Mesenteric fat pad (tissue), 1 donor: Measurements from ENCODE around the gene FOXRED2. TPM values are rescaled to one million over a fixed set of nuclear protein-coding genes. Genes with fewer than 3 reads are reported as not detected.
A peak's percentile ranks its signal among the peaks of the same experiment; 100 is the strongest.
"Not testable (repeated sequence)": the region's sequence is repeated elsewhere in the genome, so short reads cannot be mapped to it uniquely, and the experiment has no call there.

Experiments
- DNase-seq: peaks from one replicate; pipeline ENCODE4 v3.0.0-alpha.2; 2020; ENCODE audit warnings: low spot score
- total RNA-seq: library from RNA; stranded (reverse); fragmentation: NEBNext Ultra II Directional; extraction: Animal tissue kit (Norgen Biotek cat#: 25700); gene quantifications from one replicate; pipeline ENCODE4 v1.2.1, GENCODE V29; 2021
- donor health status: DM: yes; HTN: yes; CAD: no.

FOXRED2 gene
- total RNA-seq, 1 donor from 2014 or later: 11.2 TPM

DNA sequence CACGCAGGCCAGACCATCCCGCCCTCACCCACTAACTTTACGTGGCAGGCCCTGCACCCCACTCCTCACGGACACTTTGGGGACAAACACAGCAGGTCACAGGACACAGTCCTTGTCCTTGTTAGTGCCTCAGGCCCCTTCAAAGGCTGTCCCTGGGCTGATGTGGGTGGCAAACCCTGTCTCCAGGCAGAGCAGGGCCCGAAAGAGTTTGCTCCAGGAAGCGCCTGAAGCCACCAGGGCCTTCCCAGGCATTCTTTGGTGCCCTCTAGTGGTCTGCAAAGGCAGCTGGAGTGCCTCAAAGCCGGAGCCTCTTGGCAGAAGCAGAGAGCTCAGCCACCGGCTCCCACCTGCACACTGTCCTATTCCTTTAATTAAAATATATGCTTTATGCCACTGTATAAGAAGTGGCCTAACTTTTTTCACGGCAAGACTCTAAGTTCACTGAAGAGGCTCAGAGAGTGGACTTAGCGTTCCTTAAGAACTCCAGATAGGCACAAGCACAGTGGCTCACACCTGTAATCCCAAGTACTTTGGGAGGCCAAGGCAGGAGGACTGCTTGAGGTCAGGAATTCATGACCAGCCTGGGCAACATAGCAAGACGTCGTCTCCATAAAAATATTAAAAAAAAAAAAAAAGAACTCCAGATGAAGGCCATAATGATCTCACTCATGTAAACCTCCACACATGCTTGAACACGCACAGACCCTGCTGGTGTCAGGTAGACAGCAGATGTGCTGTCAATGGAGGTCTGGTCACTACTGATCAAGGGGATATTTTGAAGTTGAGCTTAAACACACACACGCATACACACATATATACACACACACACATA is 36.5 kb downstream of the FOXRED2 start:
- DNase-seq: no peak

DNA sequence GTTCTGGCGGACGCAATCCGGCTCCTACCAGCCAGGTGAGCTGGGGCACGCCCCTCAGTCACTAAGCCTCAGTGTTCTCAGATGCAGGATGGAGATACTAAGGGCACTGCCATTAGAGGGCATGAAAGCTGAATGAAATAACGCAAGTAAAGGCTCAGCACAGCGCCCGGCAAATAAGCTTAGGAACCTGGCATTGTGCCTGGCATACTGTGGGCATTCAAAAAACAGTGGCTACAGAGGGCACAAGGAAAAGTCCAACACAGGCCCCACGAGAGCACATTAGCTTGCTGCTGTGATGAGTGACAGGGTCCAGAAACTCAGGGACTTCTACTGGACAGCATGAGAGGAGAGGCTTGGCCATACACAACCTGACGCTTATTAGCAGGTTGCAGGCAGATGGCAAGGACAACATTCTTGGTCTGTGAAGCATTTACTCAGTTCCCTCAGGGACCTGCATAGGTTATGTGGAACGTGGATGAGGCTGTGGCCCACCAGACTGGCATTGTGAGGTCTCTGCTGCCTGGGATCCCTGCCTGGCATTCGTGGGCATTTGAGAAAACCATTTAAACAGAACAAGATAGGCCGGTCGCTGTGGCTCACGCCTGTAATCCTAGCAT is 37.6 kb downstream of the FOXRED2 start:
- DNase-seq: no peak

DNA sequence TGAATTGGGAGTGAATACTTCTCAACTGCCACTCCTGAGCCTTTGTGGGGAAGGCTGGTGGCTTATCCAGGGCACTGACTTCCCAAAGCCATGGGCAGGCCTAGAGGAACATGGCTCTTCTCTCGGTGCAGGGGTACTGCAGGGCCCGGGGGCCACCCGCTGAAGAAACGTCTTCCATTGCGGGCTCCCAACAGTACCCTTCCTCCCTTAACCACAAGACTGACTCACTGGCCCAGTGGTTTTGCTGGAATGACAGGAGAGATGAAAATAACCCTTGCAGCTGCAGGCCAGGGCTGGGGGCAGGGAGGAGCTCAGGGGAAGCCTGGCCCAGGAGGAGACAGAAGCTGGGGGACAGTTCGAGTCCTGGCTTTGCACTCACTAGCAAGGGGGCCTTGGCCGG is 38.9 kb downstream of the FOXRED2 start:
- DNase-seq: no peak

DNA sequence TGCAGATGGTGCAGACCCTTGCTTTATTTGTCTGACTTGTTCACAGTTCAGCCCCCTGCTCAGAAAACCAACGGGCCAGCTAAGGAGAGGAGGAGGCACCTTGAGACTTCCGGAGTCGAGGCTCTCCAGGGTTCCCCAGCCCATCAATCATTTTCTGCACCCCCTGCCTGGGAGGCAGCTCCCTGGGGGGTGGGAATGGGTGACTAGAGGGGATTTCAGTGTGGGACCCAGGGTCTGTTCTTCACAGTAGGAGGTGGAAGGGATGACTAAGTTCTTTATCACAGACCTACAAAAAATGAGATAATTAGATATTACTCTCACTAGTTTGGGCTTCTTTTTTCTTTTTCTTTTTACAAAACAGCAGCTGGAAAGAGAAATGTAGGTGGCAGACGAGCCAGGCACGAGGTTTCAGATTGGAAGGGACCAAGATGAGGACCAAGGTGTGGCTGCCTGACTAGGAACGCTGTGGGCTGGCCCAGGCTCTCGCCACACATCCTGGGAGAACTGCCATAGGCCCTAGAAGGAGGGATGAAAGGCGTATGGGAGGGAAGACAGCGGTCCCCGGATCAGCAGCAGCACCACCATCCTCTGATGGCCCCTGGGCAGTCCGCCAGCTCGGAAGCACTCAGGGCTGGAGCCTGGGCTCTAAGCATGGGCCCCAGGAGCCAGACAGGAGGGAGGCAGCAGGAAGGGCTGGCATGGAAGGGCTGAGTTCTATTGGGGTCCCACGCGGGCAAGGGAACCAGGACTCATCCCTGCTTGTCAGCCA is 39.6 kb downstream of the FOXRED2 start:
- DNase-seq: no peak

DNA sequence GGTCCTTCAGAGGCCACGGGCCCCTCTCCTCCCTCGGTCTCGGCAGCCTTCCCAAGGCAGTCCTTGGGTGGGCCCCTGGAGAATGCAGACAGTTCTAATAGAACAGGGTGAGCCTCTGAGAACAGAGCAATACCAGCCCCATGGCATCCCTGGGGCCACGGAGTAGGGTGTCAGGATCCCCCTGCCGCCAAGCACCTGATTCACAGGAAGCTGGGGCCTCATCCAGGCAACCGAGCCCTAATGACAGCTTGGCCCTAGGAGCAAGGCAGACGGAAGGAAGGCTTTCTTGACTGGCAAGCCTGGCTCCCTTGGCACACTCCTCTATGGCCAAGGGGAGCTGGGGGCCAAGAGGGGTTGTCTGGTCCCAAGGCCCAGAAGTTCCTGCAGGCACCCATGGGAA is 40.6 kb downstream of the FOXRED2 start:
- DNase-seq: no peak

DNA sequence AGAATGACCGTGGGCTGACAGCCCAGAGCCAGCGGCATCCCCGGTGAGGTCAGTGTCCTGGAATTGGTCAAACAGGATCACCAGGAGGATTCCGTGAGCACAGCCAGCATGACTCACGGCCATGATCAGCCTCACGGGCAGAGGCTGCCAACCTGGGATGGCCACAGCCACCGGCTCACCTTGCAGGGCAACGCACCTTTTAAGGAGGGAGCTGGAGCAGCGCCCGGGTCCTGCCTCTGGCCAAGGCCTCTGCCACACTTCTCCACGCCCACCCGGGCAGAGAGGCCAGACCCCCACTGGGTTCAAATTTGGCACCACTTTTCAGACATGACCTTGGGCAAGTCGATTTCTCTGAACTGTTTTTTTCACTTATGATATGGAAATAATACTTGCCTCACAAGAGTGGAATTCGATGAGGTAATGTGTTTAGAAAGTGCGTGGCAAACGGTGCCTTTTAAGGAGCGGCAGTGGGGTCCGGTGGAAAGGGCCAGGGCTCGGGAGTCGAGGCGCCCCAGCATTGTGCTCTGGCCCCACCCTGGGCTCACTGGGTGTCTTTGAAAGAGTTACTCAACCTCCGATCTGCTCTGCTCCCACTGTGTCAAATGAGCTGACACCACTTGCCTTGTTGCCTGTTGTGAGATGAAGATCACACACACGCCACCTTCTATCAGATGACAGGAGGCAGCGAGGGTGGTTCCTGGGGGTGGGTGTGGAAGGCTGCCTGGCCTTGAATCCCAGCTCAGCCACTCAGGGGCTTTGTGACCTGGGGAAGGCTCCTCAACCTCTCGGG is 41.4 kb downstream of the FOXRED2 start:
- no peak for DNase-seq

DNA sequence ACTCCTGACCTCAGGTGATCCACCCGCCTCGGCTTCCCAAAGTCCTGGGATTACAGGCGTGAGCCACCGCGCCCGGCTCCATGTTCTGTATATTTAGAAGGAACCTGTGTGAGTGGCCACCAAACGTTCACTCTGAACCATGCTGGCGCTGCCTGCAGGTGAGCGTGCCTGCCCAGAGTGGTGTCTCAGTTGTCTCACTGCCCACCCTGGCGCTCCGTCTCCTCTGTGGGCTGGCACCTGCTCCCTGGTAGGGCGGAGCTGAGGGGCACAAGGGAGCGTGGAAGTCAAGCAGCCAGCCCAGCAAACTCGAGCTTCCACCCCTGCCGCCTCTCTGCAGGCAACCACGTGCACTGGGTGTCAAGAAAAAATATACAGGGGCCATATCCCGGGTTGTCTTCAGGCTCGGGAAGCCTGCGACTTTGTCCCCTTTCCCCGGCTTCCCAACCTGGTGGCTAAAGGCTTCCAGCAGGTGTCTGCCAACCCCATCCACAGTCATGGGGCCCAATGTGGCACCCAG is 42.1 kb downstream of the FOXRED2 start:
- DNase-seq: no peak

DNA sequence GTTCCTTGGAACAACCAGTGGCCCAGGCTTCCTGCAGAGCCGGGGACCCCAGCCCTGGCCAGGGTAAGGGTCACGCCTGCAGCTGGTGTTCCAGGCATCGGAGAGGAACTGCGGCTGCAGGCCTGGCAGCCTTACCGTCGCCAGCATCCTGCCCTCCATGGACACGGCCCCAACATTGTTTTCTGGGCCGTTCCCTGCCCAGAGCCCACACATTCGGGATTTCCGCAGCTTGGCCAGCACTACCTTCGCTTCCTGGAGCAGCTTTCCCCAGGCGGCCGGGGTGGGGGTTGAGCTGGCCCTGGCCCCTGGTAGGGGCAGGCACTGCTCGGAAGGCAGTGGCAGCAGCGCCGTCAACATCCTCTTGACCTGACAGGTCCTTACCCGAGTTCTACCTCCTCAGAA is 43.1 kb downstream of the FOXRED2 start:
- no peak for DNase-seq

DNA sequence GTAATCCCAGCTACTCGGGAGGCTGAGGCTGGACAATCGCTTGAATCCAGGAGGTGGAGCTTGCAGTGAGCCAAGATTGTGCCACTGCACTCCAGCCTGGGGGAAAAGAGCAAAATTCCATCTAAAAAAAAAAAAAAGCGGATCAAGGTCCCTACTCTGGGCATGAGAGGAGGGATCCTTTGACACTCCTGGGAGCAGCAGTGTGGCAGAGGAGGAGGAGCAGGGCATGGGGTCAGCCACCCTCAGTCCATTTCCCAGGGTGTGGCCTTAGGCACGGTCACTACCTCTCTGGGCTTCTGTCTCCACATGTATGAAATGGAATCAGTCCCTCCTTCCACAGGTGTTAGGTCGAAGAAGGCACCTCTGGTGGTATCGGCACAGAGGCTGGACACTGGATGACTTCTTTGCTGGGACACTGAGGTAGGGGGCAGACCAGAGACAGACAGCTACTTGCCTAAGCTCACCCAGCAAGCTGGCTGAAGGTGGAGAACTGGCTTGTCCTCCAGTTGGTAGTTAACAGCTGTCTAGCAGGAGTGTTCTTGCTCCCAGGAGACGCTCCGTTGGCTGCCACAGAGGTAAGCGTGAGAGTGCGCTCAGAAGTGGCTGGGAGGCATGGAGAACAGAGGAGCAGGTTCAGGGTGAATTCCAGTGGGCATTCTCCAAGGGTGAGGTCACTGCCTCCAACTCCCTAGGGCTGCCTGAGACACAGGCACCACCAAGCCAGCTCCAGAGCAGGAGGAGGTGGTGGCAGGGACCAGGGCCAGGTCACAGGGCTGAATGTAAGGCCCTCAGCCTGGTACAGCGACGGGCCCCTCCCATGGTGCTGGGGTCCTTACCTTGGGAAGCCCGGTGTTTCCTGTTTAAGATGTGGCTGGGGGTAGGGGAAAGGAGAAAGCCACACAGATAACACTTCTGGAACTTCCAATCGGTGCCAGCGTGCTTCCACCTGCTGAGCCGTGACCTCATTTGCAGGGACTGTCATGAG is 44.9 kb downstream of the FOXRED2 start:
- DNase-seq: no peak

DNA sequence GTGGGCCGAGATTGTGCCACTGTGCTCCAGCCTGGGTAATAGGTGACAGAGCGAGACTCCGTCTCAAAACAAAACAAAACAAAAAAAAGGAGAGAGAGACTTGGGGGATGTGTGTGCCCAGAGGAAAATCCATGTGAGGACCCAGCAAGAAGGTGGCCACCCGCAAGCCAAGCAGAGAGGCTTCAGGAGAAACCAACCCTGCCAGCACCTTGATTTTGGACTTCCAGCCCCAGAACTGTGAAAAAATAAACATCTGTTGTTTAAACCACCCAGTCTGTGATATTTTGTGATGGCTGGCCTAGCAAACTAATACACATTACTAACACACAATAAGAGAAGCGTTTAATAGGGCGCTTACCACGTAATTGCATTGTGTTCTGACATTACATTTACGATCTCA is 46.6 kb downstream of the FOXRED2 start:
- DNase-seq: no peak

DNA sequence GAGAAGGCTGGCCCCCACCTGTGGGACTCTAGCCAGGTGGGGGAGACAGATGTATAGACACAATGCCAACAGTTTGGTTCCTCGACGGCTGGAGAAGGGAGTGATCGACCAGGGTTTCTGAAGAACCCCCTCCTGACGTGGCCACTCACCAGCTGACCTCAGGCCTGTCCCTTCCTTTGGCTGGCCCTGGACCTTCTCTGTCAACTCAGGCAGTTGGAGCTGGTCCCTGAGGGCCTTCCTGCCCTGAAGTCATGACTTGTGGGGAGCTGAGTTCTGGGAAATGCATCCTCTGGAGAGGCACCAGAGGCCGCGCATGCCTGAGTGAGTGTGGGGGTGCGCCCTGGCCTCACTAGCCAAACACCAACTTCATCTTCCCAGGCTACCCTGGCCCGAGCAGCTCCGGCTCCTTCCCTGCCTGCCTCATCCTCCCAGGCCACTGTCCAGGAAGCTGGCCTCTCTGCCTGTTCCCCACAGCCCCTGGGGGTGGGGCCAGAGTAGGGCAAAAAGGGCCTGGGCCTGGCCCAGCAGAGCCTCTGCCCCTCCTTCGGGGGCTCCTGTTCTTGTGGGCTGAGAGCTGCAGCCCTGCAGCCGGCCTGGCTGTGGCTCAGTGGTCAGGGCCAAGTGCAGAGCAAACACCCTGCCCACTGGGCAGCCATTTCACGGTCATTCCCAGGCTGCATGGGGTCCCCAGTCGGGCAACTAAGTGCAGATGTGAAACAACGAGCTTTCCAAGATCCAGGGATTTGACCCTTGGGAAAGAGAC is 49.0 kb downstream of the FOXRED2 start:
- no peak for DNase-seq

DNA sequence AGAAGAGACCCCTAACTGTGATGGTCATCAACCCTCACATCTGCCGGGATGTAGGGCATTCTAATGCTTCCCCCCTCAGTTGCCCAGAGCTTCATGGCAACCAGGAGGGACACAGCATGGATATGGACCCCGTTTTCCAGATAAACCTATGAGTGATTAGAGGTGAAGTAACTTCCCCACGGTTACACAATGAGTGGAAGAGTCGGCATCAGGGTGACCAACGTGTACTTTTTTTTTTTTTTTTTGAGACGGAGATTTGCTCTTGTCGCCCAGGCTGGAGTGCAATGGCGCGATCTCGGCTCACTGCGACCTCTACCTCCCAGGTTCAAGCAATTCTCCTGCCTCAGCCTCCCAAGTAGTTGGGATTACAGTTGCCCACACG is 50.4 kb downstream of the FOXRED2 start:
- DNase-seq: no peak

DNA sequence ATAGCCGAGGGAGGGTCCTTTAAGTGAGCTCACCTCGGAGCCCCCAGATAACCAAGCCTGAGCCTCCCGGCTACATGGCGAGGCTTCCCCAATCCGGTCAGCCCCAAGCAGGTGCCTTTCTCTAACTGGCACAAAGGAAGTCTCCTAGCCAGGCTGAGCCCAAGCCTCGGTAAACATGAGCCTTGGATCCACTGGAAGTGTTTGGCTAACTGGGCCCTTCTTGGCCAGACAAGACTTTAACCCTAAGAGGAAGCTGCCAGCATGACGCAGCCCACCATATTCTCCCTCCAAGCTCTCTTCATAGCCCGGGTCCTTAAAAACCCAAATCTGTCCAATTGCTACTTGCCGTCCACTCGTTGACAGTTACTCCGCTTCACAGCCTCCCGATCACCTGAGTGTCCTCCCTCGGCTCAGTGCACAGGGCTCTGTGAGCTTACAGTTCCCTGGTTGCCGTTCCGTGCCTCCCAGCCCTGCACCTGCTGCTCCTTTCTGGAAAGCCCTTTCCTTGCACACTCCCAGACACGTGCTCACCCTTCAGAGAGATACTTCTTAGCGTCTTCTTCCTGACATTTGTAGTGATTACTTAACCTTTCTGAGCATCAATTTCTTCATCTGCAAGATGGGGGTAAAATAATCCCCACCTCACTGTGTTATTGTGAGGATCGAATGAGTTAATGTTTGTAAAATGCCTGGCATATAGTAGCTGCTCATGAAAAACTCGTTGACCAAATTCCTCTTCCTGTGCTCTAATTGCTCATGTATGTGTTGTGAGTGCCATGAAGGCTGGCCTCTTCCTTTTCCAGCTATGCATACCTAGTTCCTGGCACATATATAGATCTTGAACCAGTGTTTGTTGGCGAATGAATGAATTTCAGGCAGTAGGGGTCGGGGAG is 51.0 kb downstream of the FOXRED2 start:
- no peak for DNase-seq

DNA sequence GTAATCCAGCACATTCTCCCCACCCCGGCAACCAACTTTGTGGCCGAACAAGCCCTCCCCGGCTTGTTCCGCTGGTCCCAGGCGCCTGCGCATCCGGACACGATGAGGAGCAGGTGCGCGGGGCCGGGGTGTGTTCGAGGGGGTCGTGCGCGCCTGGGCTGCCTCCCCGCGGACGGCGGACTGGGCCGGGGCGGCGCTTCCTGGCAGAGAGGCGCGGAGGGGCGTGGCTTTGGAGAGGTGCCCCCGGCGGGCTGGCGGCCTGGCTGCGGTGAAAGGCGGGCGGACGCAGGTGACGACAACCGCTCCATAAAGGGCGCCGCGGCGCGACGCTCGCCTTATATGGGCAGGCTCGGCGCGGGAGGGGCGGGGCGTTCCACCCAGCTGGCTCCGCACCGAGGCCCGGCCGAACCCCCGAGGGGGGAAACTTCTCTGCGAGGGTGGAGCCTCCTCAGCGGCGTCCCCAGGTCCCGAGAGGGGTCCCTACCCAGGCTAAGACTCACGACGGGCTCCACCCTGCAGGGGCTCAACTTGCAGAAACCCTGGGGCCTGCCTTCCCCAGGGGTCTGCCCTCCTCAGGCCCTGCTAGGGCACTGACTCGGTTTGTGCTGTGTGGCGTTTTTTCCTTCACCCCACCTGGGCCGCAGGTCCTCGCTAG is 51.8 kb downstream of the FOXRED2 start:
- peak; percentile 98 for DNase-seq

DNA sequence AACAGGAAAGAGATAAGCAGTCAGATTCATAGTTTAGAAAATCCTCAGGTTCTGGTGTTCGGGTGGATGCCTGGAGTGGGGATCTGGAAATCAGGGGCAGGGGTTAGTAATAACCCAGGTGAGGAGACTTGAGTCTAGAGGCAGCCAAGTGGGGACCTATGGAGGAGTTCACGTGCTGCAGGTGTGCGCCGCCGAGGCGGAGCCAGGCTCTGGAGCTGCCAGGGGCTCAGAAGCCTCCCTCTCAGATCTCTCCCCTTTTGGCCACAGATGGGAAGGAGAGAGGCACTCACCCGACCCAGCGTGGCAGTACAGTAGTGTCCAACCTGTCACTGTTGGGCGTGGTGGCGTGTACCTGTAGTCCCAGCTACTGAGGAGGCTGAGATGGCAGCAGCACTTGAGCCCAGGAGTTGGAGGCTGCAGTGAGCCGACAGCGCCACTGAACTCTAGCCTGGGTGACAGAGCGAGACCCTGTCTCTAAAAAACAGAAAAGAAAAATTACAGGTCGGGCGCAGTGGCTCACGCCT is 52.9 kb downstream of the FOXRED2 start:
- DNase-seq: no peak

DNA sequence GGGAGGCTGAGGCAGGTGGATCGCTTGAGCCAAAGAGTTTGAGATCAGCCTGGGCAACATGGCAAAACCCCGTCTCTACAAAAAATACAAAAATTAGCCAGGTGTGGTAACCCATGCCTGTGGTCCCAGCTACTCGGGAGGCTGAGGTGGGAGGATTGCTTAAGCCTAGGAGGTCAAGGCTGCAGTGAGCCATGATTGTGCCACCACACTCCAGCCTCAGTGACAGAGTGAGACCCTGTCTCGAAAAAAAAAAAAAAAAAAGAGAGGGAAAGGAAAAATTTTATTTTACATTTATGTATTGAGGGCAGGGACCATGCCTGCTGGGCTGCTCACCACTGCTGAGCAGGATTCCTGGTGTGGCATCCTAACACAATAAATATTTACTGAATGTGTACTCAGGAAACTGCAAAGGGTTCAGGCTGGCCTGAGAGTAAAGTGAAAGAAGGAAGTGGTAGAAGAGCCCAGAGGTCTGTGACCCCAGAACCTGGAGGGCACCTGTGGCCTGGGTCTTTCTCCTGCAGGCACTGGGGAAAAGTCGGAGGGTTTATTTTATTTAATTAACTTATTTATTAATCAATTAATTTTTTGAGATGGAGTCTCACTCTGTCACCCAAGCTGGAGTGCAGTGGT is 53.7 kb downstream of the FOXRED2 start:
- not testable (repeated sequence) for DNase-seq
